Ureter (tissue), 1 donor: ENCODE data around the gene C19orf44. TPM values are rescaled to one million over a fixed set of nuclear protein-coding genes. Genes with fewer than 3 reads are reported as not detected.

ENCODE experiments used
- DNase-seq: peaks from one replicate; pipeline ENCODE4 v3.0.0-alpha.2; 2020; ENCODE audit warnings: low spot score
- total RNA-seq: library from RNA; stranded (reverse); gene quantifications from one replicate; pipeline ENCODE4 v1.2.4, GENCODE V29; 2023
- donor health status: DM: yes; HTN: yes; CAD: no.

Gene C19orf44
- total RNA-seq, 1 donor from 2014 or later = 5.2 TPM

DNA sequence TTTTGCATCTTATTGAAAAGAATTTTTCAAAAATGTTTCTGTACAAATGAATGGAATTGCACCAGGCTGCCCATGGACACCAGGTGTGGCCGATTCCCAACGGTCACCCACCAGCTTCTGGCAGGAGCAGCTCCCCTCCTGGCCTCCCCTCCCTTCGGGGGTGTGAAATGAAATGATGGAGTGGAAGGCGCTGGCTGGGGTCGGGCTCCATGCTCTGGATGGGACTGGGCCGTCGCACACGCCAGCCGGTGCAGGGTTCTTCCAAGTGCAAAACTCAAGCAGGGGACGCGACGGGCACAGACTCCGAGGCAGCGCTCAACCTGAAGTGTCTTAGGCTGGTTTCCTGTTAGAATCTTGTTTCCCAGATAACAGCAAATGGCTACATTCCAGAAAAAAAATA is 21.9 kb downstream of the C19orf44 start:
- DNase-seq = no peak

DNA sequence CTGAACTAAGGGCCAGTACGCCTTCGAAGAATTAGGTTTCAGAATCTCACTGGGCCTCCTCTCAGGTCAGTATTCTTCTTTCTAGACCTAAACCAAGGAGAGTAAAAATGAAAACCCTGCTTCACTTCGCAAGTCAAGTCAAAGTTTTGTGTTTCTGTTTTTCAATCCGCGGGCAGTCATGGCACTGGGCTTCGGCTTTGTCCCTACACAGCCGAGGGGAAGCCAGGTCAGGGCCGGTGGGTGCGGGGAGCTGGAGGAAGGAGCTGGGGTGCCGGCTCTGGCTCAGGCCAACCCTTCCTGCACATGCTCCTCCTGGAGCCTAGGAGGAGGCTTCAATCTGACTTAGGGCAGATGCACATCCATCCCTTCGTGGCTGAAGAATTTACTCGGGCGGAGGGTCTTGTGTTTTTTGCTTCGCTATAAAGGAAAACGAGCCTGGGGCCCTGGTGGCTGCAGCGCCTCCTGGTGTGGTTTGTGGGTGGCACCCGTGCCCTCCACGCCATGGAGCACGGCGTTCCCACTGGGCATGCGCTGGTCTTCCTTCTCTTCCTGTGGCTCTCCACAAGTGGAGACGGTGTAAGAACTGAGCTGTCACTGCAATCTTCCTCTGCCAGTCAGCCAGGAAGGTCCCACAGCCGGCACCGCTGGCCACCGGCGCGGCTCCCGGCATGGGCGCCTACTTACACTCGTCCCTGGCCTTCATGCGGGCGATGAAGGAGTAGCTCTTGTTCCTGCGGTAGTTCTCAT is 22.5 kb downstream of the C19orf44 start:
- DNase-seq = no peak

- no peak for DNase-seq
Observed at GRCh38 chr19:16519230-16519687, 23.1 kb downstream of the C19orf44 start.

- no peak for DNase-seq
Observed at GRCh38 chr19:16520074-16520973, 24.1 kb downstream of the C19orf44 start.

GRCh38 chr19:16520986-16521624 is 24.9 kb downstream of the C19orf44 start:
- DNase-seq = no peak

- DNase-seq = no peak
Observed at GRCh38 chr19:16521715-16522289, 25.6 kb downstream of the C19orf44 start.

DNA sequence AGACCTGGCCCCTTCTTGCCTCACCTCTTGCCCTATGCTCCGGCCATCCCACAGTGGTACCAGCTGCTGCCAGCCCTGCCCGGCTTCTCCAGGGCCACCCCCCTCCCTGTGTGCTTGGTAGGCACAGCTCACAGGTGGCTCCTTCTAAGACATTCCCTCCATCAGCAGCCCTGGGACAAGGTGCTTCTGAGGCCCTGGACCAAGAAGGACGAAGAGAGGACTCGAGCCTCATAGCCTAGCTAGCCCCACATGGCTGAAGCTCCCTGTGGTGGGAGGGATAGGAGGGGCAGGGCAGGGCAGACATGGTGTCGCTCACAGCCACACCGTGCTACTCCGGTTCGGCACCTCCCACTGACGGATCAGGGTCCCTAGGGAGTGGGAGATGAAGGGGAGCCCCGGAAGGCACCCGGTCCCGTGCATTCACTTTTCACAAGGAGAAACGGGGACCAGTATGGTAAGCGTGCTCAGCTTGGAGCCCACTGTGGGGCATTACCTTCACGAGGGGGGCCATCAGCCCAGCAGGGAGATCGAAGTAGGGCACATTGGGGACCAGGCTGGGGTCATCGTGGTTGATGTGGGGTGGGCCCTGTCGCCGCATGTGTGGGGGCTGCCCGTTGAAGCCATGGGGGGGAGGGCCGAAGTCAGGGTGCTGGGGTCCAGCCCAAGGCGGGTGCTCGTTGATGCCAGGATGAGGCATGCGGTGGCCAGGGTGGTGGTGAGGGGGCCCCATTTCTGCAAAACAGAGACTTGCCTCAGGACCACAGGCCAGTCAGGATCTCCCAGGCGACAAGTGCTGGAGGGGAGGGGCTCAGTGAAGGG is 26.6 kb downstream of the C19orf44 start:
- DNase-seq = no peak

GRCh38 chr19:16524991-16525734 is 29.0 kb downstream of the C19orf44 start:
- no peak for DNase-seq

- DNase-seq = no peak
Observed at GRCh38 chr19:16525751-16526481, 29.7 kb downstream of the C19orf44 start.

DNA sequence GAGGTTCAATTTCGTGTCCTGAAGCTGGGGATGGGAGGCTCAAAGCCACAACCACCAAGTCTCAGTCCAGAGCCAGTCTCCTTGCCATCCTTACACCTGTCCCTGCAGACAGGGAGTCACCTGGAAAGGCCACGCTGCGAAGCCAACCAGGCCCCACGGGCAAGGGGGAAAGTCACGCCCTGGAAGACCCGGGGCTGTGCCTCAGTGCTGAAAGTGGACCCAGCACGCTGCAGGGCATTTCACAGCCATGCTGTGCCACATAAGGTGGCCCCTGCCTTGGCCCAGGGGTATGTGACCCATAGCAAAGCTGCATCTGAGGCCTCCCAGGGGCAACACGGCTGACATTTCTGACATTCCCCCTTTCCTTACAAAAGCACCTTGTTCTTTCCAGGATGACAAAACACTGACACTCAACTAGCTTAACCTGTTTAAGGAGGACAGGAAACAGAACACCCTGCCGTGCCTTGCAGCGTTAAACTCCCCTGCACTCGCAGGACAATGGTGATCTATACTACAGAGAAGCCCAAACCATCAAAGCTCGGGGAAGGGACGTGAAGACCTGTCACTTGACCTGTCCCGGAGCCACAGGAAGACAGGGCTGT is 31.2 kb downstream of the C19orf44 start:
- DNase-seq = no peak

DNA sequence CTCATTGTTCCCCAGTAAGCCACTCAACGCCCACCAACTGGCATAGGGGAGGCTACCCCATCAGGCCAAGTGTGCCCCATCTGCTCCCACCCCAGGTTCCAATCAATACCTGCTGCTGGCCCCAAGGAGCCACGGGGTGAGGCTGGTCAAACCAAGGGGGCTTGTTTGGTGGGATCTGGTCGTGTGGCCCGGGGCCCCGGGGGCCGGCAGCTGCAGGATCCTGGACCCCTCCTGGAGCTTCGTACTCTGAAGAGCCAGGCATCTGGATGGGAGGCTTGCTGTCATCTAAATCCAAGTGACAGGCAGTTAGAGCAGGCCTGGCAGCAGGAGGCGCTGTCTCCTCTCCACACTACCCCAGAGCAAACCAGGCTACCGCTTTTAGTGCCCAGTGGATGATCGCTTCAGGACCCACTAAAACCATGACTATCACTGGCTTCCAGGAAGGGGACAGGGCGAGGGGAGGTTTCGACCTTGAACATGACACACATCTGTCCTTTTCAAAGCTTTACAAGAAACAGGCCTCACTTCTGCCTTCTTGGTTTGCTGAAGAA is 31.9 kb downstream of the C19orf44 start:
- DNase-seq = no peak

DNA sequence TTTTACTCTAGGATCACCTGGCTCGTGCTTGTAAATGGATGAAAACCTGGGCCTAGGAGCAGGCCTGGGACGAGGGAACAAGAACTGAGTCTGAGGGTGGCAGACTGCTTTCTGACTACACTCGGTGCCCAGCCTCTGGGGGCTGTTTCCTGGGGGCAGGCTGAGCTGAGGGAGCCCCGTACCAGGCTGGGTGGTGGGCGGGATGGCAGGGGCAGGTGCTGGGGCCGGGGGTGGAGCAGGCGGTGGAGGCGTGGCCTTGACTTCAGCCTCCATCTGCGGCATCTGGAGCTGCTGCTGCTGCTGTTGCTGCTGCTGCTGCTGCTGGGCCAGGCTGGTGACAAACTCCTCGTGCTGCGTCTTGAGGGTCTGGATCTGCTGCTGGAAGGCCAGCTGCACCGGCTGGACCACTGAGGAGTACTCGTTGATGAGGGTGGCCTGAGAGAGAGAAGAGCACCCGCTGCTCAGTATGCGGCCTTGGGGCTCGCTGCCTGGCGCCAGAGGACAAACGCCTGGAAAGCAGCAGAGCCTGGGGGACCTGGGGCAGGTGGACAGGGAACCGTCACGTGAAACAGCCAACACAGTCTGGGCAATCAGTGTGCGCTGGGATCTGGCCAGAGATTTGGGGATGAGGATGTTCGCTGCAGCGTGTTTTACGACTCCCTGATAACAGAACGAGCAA is 33.4 kb downstream of the C19orf44 start:
- DNase-seq = no peak

DNA sequence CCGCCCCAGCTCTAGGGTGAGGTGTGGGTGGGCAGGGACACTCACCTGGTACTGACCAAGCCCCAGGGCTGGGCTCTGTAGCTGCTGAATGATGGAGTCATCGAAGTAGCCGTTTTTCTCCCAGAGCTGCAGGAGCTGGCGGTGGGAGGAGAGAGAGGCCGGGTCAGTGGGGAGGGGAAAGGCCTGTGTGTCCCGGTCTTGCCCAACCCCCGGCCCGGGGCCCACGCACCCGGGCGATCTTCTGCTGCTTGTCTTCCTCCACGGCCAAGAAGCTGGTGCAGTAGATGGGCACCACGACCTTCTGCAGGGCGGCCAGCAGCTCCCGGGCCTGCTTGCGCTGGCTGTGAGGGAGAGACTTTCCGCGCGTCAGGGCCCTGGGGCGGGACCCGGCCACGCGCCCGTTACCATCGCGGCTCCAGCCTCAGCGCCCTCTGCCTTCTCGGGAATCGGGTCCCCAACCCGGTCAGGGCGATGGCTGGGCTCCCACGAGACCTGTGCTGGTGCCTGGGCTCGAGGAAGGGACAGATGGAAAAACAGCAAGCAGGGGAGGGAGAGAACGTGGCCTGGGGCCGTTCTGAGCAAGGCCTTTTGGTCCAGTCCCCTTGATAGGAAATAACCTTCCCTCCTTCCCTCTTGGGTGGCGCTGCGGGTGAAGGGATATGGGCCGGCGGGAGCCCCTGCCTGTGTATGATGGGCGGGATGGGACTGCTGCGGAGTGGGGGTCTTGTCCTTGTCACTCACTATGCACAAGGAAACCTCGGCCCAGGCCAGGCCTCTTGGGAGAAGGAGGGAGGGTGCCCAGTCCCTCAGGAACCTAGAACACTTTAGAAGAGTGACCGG is 34.6 kb downstream of the C19orf44 start:
- DNase-seq = no peak

DNA sequence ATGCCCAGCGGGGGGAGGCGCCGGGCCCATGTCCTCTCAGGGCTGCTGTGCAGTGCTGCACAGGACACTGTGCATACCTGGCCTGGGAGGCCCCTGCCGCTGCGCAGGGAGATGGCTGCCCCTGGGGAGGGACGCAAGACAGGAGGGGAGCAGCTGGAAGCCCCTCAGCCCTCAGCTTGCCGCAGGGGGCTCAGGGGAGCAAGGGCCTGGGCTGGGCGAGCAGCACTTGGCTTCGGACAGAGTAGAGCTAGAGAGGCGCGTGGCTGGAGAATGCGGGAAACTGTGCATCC is 35.1 kb downstream of the C19orf44 start:
- DNase-seq = no peak

DNA sequence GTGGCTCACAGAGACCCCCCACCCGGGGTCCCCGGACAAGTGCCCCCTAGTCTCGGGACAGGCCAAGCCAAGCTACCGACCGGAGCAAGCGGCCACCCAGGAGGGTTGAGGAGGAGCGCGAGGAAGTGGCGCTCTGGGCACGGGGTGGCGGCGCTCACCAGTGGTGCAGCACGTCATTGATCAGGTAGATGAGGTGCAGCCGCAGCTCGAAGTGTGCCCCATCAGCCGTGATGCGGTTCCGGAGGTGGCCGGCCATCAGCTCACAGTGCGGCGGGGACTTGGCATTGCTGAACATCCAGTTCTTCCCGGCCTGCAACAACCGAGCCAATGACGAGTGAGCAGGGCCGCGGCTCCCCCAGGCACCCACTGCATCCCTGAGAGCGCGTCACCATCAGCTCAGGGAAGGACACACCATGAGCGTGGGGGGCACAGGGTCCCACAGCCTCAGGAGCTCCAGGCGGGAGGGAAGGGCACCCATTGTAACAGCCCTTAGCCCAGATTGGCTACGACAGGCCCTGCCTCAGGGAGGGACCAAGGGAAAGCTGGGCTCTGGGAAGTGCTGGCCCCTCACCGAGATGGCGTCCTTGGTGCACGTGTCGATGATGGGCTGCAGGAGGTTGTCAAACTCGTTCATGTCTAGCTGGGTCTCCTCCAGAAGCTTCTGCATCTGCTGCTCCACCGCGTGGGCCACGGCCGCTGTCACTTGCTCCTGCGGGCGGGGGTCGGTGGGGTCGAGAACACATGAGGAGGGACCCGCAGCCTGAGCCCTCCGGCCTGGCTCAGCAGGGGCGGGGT is 36.4 kb downstream of the C19orf44 start:
- no peak for DNase-seq

DNA sequence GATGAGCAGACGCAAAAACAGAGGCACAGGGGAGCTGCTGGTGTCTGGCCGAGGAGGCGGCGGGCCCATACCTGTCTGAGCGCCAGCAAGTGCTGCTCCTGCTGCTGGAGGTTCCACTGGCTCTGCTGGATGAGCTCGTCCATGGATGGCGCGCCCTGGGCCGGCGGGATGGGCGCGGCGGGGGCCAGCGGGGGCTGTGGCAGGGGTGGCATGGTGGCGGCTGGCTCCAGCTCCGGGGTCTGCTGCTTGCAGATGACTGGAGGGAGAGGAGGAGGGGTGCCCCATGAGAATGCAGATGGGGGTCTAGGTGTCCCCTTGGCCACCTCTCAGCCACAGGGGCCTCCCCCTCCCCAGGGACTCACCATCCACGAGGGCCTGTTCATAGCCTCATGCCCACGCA is 39.2 kb downstream of the C19orf44 start:
- no peak for DNase-seq

GRCh38 chr19:16536130-16536529 is 39.9 kb downstream of the C19orf44 start:
- no peak for DNase-seq
